ENCODE results near the gene EIF2B2. TPM values are rescaled to one million over a fixed set of nuclear protein-coding genes. Genes with fewer than 3 reads are reported as not detected.

EIF2B2 gene
- polyA plus RNA-seq, 1 of the 3 experiments (the other 2 are of a cell fraction) = 125 TPM

GRCh38 chr14:74979442-74980397, 23.0 kb upstream of the EIF2B2 start:
- peak; percentile 72 for DNase-seq
- Histone ChIP-seq H3K4me3 (ENCODE audit: low read depth in 2 of 2, low read length in 1 of 2) (no peak overlapping the region), H3K9me2 (no peaks in the 10 kb centered on the region), H3K4me2 (no peak overlapping the region), H3K9ac (no peak overlapping the region), H3K4me1 (ENCODE audit: control insufficient read depth in 1 of 2, insufficient read depth in 2 of 2, low read depth in 1 of 2, low read length in 1 of 2) (peaks cover 35 to 65% of the 10 kb centered on the region in 2 experiments; a peak in 3 of 4 replicates), H4K20me1 (ENCODE audit: insufficient read depth) (no peaks in the 10 kb centered on the region), H3F3A (replicated peaks; ENCODE audit: insufficient read depth) (no peaks in the 10 kb centered on the region), H2AFZ (ENCODE audit: low read depth) (no peak overlapping the region), H3K36me3 (replicated peaks in 1 of 2; ENCODE audit: control insufficient read depth in 1 of 2, insufficient read depth in 2 of 2, low read length in 1 of 2) (no peaks in the 10 kb centered on the region), H3K27me3 (ENCODE audit: insufficient read depth) (no peaks in the 10 kb centered on the region), H3K27ac (ENCODE audit: low read depth in 2 of 2, low read length in 1 of 2) (peak overlapping the region in 1 of 2 experiments; percentile 95; a peak in 2 of 4 replicates), H3K79me2 (ENCODE audit: insufficient read depth) (no peaks in the 10 kb centered on the region), H3K9me3 (no peaks in the 10 kb centered on the region)
- ChIA-PET POLR2A (interaction anchor here (1.1 to 1.6 kb wide), 2 partner anchors 24 to 147 kb away, joined by 3 to 5 read pairs; partner anchors contain the start of genes NEK9 and PGF), CTCF (interaction anchor here (0.9 to 1.9 kb wide), 8 partner anchors 9 to 95 kb away, joined by 3 to 6 read pairs (median 4); partner anchors contain the start of genes EIF2B2 and PGF)
- WGBS (ENCODE audit: low lambda C conversion rate) = 91% methylated on average over 20 of the region's 23 CpGs
- peak in 1 of 2 experiments; percentile 39; a peak in 1 of 4 replicates for TF ChIP-seq EP300 (IDR thresholded peaks at IDR 0.05; ENCODE audit: borderline replicate concordance in 1 of 2, low read depth in 1 of 2, low read length in 1 of 2)
- no peak for TF ChIP-seq ZBTB33 (IDR thresholded peaks at IDR 0.05; ENCODE audit: borderline replicate concordance, low read depth)
- peak; percentile 70; the same call in 1 of the 2 replicates for TF ChIP-seq MXI1 (IDR thresholded peaks at IDR 0.05; ENCODE audit: low read depth, low read length)
- TF ChIP-seq IRF3 (IDR thresholded peaks at IDR 0.05; ENCODE audit: low read depth, low read length) = no peak
- TF ChIP-seq USF2 (IDR thresholded peaks at IDR 0.05; ENCODE audit: borderline replicate concordance, low read depth, low read length) = no peak
- no peak for TF ChIP-seq POLR2AphosphoS5 (IDR thresholded peaks at IDR 0.05; ENCODE audit: low read depth, low read length)
- TF ChIP-seq SIN3A (IDR thresholded peaks at IDR 0.05; ENCODE audit: borderline replicate concordance, low read depth, low read length) = no peak
- no peak for TF ChIP-seq EZH2phosphoT487 (IDR thresholded peaks at IDR 0.05; ENCODE audit: borderline replicate concordance, low read depth)
- peak; percentile 26 for TF ChIP-seq RAD21 (IDR thresholded peaks at IDR 0.05; ENCODE audit: low read length)
- no peak for TF ChIP-seq CTCF (IDR thresholded peaks at IDR 0.05)
- TF ChIP-seq MAX (IDR thresholded peaks at IDR 0.05; ENCODE audit: low read depth) = no peak
- TF ChIP-seq YY1 (IDR thresholded peaks at IDR 0.05; ENCODE audit: low read depth) = no peak
- TF ChIP-seq CHD2 (IDR thresholded peaks at IDR 0.05; ENCODE audit: low read length, partially characterized antibody) = no peak
- no peak for TF ChIP-seq GATA2 (CRISPR knock-in tag; IDR thresholded peaks at IDR 0.05)
- no peak for TF ChIP-seq GABPA (IDR thresholded peaks at IDR 0.05; ENCODE audit: low read depth)
- TF ChIP-seq NRF1 (IDR thresholded peaks at IDR 0.05; ENCODE audit: low read depth, low read length) = no peak
- no peak for TF ChIP-seq REST (IDR thresholded peaks at IDR 0.05; ENCODE audit: low read depth, low read length)
- peak; percentile 27; the same call in 1 of the 2 replicates for TF ChIP-seq SMC3 (IDR thresholded peaks at IDR 0.05; ENCODE audit: low read depth, low read length)
- no peak for TF ChIP-seq RCOR1 (IDR thresholded peaks at IDR 0.05; ENCODE audit: low read length)

Measured in SK-N-SH (cell line).